Left hindlimb (tissue), 1 donor: ENCODE data around the gene WDR18.
A peak's percentile ranks its signal among the peaks of the same experiment; 100 is the strongest.

Source experiments
- DNase-seq: peaks from one replicate; pipeline ENCODE4 v3.0.0-alpha.2; 2018

Gene WDR18

GRCh38 chr19:984165-984967 lies at the start of gene WDR18:
TSS of gene WDR18 (plus strand) at chr19:984345. CDS start at chr19:984354, 9 bp downstream.
- peak; percentile 94 for DNase-seq

DNA sequence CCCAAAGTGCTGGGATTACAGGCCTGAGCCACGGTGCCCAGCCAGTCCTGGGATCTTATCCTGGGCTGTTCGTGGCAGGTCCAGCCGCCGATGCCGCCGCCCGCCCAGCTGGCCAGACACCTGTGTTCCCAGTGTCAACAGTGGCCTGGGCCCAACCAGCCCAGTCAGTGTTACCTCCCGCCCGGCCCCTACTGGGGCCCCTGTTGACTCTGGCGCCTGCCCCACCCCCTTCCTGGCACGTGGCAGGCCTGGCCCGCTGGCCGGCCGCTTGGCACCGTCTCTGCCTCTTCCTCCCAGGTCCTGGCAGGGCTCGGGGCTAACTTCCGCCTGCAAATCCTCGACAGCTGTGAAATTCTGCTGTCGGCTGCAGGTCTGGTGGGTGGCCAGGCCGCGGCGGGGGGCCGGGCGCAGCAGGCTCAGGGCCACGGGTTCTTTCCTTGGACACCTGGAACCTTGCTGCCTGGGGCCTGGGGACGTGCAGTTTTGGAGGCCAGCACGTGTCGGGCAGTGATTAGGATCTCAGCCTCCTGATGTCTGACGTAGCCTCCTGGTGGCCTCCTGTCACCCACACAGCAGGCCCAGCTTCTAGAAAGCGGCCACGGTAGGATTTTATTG lies 49.2 kb upstream of the WDR18 start:
- DNase-seq = peak; percentile 91

GRCh38 chr19:936175-936546 lies 48.0 kb upstream of the WDR18 start:
- DNase-seq = no peak

- DNase-seq = no peak
Measured at GRCh38 chr19:937259-937694, 46.9 kb upstream of the WDR18 start.

- DNase-seq = no peak
Measured at GRCh38 chr19:938233-938923, 45.8 kb upstream of the WDR18 start.

- no peak for DNase-seq
Measured at GRCh38 chr19:939439-939838, 44.7 kb upstream of the WDR18 start.

GRCh38 chr19:939922-940321 lies 44.2 kb upstream of the WDR18 start:
- DNase-seq = no peak

GRCh38 chr19:940591-941291 lies 43.4 kb upstream of the WDR18 start:
- DNase-seq = no peak

DNA sequence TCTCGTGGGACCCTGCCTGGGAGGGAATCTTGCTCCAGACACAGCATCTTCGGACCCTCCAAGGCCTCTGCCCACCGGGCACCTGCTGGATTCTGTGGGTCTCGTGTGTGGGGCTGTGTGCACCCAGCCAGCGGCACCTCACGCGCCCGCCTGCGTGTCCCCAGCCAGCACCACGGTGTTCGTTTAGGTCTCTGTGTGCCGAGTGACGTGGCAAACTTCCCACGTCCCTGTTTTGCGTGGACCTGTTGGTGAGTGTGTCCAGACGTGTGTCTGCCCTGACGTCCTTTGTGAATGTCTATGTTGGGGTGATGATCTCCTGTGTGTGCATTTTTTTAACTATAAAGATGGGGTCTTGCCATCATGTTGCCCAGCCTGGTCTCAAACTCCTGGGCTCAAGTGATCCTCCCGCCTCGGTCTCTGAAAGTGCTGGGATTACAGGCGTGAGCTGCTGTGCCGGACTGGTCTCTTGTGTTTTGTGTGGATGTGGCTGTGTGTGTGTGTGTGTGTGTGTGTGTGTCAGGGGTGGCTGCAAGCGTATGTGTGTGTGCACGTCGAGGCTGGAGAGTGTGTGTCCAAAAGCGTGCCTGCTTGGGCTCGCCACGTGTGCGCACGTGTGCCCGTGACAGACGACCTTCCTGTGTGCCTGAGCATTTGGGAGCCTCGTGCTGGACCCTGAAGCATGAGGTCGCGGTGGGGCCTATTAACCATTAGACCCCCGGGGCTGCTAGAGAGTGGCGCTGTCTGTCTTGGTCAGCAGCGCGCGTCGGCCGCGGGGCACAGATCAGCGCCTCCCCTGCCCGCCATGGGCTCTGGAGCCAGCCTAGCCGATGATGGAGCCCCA lies 42.6 kb upstream of the WDR18 start:
- DNase-seq = no peak

DNA sequence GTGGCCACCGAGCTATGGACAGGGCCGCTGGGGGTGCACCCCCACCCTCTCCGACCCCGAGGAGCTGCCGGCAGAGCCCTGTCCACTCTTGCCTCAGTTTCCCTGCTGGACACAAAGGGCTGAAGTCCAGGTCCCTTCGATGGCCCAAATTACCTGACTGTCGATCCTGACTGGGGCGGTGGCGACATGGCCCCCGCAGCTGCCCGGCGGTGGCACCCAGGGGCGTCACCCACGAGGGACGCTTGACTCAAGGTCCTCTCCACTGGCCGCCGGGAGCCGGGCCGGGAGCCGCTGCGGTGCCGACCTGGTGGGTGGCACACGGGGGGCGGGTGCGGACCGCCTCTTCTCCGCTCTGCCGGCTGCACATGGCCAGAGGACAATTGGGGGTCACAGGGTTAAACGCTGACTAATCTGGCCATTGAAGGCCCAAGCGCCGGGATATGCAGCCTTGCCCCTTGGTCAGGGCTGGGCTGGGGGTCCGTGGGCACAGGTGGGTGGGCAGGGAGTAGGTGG lies 42.0 kb upstream of the WDR18 start:
- DNase-seq = no peak

GRCh38 chr19:943551-944170 lies 40.5 kb upstream of the WDR18 start:
- DNase-seq = no peak

DNA sequence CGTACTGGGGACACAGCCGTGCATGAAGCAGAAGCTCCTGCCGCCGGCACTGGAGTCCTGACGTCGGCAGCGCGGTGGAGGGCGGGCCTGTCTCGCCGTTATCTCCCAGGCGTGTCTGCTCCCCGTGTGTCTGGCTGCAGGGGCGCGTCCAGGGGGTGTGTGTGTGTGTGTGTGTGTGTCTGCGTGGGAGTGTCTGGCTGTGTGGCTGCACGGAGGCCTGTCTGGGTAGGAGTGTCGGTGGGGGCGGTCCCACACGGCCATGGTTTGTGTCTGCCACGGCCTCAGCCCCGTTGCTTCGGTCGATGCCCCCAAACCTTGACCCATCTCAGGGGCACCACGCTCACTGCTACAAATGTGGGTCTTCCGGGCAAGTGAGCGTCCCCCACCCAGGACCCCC lies 40.0 kb upstream of the WDR18 start:
- DNase-seq = peak; percentile 34

DNA sequence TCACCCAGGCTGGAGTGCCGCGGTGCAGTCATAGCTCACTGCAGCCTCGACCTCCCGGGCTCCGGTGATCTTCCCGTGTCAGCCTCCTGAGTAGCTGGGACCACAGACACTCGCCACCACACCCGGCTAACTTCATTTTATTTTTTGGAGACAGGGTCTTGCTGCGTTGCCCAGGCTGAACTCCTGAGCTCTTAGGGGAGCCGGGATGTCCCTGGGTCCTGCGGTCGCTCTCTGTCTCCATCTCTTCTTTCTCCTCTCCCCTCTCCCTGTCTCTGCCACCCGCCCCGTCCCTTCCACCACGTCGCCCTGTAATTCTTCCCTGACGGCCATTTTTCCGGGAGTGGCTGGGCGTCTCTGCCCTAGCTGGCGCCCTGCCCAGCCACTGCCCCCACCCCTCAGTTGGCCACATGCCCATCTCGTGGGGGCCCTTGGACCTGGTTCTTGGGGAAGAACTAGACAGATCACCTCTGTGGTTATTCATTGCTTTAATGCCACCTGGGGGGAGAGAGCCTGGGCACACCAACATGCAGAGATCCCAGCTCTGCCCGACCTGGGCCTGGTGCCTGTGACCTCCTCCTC lies 39.4 kb upstream of the WDR18 start:
- DNase-seq = peak; percentile 34

GRCh38 chr19:945401-946252 lies 38.5 kb upstream of the WDR18 start:
- no peak for DNase-seq

- peak; percentile 23 for DNase-seq
Measured at GRCh38 chr19:947090-947706, 36.9 kb upstream of the WDR18 start.

- peak; percentile 68 for DNase-seq
Measured at GRCh38 chr19:947707-948539, 36.2 kb upstream of the WDR18 start.

- DNase-seq = peak; percentile 31
Measured at GRCh38 chr19:948842-949496, 35.2 kb upstream of the WDR18 start.
